EH (cell line): Measurements from ENCODE around the gene SMIM36.
A peak's percentile ranks its signal among the peaks of the same experiment; 100 is the strongest.
"Not testable (repeated sequence)": the region's sequence is repeated elsewhere in the genome, so short reads cannot be mapped to it uniquely, and the experiment has no call there.

Experiments used
- DNase-seq: peaks from one replicate; pipeline ENCODE4 v3.0.0-alpha.2; 2015; ENCODE audit warnings: low read depth

The SMIM36 gene

GRCh38 chr17:55433629-55434422, 77.4 kb downstream of the SMIM36 start:
- peak; percentile 97 for DNase-seq

- DNase-seq, result peak; percentile 64
Measured at GRCh38 chr17:55433029-55433628, 78.1 kb downstream of the SMIM36 start.

GRCh38 chr17:55432358-55433028, 78.8 kb downstream of the SMIM36 start:
- DNase-seq, result peak; percentile 32

- not testable (repeated sequence) for DNase-seq
Measured at GRCh38 chr17:55431914-55432313, 79.3 kb downstream of the SMIM36 start.

- no peak for DNase-seq
Measured at GRCh38 chr17:55430541-55431288, 80.5 kb downstream of the SMIM36 start.

GRCh38 chr17:55427587-55427882, 83.7 kb downstream of the SMIM36 start:
- DNase-seq, result no peak

GRCh38 chr17:55426851-55427586, 84.2 kb downstream of the SMIM36 start:
- DNase-seq, result peak; percentile 27

GRCh38 chr17:55424893-55425540, 86.2 kb downstream of the SMIM36 start:
- DNase-seq, result no peak

- no peak for DNase-seq
Measured at GRCh38 chr17:55423535-55423934, 87.7 kb downstream of the SMIM36 start.

GRCh38 chr17:55422828-55423164, 88.5 kb downstream of the SMIM36 start:
- not testable (repeated sequence) for DNase-seq

- DNase-seq, result no peak
Measured at GRCh38 chr17:55421179-55421934, 89.9 kb downstream of the SMIM36 start, which contains the start of gene MMD. TSS of gene MMD (minus strand) at chr17:55421835. CDS start at chr17:55421695, 140 bp downstream.

- DNase-seq, result peak; percentile 34
Measured at GRCh38 chr17:55420776-55421178, 90.5 kb downstream of the SMIM36 start.

GRCh38 chr17:55420067-55420775, 91.0 kb downstream of the SMIM36 start:
- no peak for DNase-seq

GRCh38 chr17:55418369-55419268, 92.6 kb downstream of the SMIM36 start:
- no peak for DNase-seq

GRCh38 chr17:55417411-55418268, 93.6 kb downstream of the SMIM36 start:
- no peak for DNase-seq

GRCh38 chr17:55416470-55417052, 94.7 kb downstream of the SMIM36 start:
- DNase-seq, result no peak

- no peak for DNase-seq
Measured at GRCh38 chr17:55416000-55416399, 95.3 kb downstream of the SMIM36 start.
